Astrocyte (in vitro differentiated cells and primary cell): Measurements from ENCODE around the gene C2CD2.

Experiments
- EZH2 ChIP-seq: IDR thresholded peaks from 2 replicates; pipeline ENCODE4 v1.6.1; 2012; ENCODE audit warnings: mild to moderate bottlenecking, low read length, inconsistent platforms; ENCODE audit not compliant: insufficient read depth
- TF ChIP-seq, protein P1 (sequence below): IDR thresholded peaks from 2 replicates; pipeline ENCODE4 v1.5.1; 2011; ENCODE audit warnings: low read depth, mild to moderate bottlenecking, inconsistent platforms, low read length, moderate library complexity; ENCODE audit not compliant: insufficient read depth

GRCh38 chr21:41837756-41838297 lies 116.0 kb downstream of the C2CD2 start:
- TF ChIP-seq, protein P1, sequence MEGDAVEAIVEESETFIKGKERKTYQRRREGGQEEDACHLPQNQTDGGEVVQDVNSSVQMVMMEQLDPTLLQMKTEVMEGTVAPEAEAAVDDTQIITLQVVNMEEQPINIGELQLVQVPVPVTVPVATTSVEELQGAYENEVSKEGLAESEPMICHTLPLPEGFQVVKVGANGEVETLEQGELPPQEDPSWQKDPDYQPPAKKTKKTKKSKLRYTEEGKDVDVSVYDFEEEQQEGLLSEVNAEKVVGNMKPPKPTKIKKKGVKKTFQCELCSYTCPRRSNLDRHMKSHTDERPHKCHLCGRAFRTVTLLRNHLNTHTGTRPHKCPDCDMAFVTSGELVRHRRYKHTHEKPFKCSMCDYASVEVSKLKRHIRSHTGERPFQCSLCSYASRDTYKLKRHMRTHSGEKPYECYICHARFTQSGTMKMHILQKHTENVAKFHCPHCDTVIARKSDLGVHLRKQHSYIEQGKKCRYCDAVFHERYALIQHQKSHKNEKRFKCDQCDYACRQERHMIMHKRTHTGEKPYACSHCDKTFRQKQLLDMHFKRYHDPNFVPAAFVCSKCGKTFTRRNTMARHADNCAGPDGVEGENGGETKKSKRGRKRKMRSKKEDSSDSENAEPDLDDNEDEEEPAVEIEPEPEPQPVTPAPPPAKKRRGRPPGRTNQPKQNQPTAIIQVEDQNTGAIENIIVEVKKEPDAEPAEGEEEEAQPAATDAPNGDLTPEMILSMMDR = no peak
- no peak for TF ChIP-seq EZH2
